ENCODE data around the gene THSD7B.

THSD7B gene

DNA sequence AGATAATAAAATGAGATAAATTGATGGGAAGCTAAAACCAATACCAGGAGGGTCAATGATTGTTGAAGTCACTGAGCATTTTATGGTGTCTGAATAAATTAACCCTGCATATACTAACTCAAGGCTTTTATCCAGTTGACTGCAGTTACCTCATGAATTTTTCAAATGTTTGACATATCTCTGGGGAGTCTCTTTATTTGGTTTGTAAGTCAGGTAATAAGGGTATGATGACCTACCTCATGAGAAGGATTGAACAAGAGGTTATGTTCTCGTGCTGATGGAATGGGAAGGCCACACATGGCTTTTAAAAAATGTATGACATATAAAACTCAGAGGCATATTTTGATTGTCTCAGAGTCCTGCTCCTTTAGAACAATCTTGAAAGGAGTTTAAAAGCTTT lies 237.6 kb downstream of the THSD7B start:
- TF ChIP-seq CEBPB (IDR thresholded peaks at IDR 0.05): no peak
- no peak for TF ChIP-seq FOXM1 (IDR thresholded peaks at IDR 0.05; ENCODE audit: borderline replicate concordance, low read depth)
- no peak for TF ChIP-seq YY1 (IDR thresholded peaks at IDR 0.05; ENCODE audit: low read depth)
- TF ChIP-seq RAD21 (IDR thresholded peaks at IDR 0.05; ENCODE audit: low read depth): no peak
- TF ChIP-seq TEAD4 (IDR thresholded peaks at IDR 0.05): no peak
- TF ChIP-seq TCF12 (IDR thresholded peaks at IDR 0.05; ENCODE audit: low read depth): no peak
- no peak for TF ChIP-seq ZBTB7A (IDR thresholded peaks at IDR 0.05; ENCODE audit: low read depth)
- TF ChIP-seq, protein P1, sequence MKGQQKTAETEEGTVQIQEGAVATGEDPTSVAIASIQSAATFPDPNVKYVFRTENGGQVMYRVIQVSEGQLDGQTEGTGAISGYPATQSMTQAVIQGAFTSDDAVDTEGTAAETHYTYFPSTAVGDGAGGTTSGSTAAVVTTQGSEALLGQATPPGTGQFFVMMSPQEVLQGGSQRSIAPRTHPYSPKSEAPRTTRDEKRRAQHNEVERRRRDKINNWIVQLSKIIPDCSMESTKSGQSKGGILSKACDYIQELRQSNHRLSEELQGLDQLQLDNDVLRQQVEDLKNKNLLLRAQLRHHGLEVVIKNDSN (IDR thresholded peaks at IDR 0.05): no peak
- TF ChIP-seq CREB1 (IDR thresholded peaks at IDR 0.05; ENCODE audit: low read depth): no peak
- TF ChIP-seq NFIC (IDR thresholded peaks at IDR 0.05): no peak
- TF ChIP-seq, protein P2, sequence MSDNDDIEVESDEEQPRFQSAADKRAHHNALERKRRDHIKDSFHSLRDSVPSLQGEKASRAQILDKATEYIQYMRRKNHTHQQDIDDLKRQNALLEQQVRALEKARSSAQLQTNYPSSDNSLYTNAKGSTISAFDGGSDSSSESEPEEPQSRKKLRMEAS (IDR thresholded peaks at IDR 0.05): no peak
- no peak for TF ChIP-seq TAF1 (IDR thresholded peaks at IDR 0.05; ENCODE audit: low read depth)
- TF ChIP-seq, protein P3, sequence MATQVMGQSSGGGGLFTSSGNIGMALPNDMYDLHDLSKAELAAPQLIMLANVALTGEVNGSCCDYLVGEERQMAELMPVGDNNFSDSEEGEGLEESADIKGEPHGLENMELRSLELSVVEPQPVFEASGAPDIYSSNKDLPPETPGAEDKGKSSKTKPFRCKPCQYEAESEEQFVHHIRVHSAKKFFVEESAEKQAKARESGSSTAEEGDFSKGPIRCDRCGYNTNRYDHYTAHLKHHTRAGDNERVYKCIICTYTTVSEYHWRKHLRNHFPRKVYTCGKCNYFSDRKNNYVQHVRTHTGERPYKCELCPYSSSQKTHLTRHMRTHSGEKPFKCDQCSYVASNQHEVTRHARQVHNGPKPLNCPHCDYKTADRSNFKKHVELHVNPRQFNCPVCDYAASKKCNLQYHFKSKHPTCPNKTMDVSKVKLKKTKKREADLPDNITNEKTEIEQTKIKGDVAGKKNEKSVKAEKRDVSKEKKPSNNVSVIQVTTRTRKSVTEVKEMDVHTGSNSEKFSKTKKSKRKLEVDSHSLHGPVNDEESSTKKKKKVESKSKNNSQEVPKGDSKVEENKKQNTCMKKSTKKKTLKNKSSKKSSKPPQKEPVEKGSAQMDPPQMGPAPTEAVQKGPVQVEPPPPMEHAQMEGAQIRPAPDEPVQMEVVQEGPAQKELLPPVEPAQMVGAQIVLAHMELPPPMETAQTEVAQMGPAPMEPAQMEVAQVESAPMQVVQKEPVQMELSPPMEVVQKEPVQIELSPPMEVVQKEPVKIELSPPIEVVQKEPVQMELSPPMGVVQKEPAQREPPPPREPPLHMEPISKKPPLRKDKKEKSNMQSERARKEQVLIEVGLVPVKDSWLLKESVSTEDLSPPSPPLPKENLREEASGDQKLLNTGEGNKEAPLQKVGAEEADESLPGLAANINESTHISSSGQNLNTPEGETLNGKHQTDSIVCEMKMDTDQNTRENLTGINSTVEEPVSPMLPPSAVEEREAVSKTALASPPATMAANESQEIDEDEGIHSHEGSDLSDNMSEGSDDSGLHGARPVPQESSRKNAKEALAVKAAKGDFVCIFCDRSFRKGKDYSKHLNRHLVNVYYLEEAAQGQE (IDR thresholded peaks at IDR 0.05; ENCODE audit: low read depth): no peak
- TF ChIP-seq EP300 (IDR thresholded peaks at IDR 0.05; ENCODE audit: borderline replicate concordance): no peak
- no peak for TF ChIP-seq EGR1 (IDR thresholded peaks at IDR 0.05)

DNA sequence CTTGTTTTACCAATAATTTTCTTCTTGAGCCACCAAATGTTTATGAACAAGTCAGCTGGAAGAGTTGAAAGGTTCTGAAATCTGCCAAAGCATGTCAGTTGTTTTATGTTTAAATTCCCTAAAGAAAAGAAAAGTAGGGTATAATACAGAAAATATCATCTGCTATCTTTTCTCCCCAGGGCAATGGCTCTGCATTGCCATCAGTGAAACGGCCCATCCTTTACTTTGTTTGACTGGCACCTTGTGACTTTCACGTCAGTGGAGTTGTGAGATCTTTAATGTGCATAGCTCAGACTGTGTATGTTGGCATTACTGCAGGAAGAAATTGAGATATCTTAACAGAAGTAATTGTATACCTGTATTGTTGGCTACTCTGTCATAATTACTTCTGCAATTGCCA lies 239.9 kb downstream of the THSD7B start:
- TF ChIP-seq NFIC (IDR thresholded peaks at IDR 0.05): no peak
- no peak for TF ChIP-seq CREB1 (IDR thresholded peaks at IDR 0.05; ENCODE audit: low read depth)
- no peak for TF ChIP-seq YY1 (IDR thresholded peaks at IDR 0.05; ENCODE audit: low read depth)
- no peak for TF ChIP-seq EGR1 (IDR thresholded peaks at IDR 0.05)
- TF ChIP-seq TEAD4 (IDR thresholded peaks at IDR 0.05): no peak
- TF ChIP-seq EP300 (IDR thresholded peaks at IDR 0.05; ENCODE audit: borderline replicate concordance): no peak
- no peak for TF ChIP-seq CEBPB (IDR thresholded peaks at IDR 0.05)
- TF ChIP-seq, protein P3 (IDR thresholded peaks at IDR 0.05; ENCODE audit: low read depth): no peak
- TF ChIP-seq TCF12 (IDR thresholded peaks at IDR 0.05; ENCODE audit: low read depth): no peak
- TF ChIP-seq TAF1 (IDR thresholded peaks at IDR 0.05; ENCODE audit: low read depth): no peak
- TF ChIP-seq, protein P1 (IDR thresholded peaks at IDR 0.05): no peak
- no peak for TF ChIP-seq RAD21 (IDR thresholded peaks at IDR 0.05; ENCODE audit: low read depth)
- TF ChIP-seq ZBTB7A (IDR thresholded peaks at IDR 0.05; ENCODE audit: low read depth): no peak
- TF ChIP-seq, protein P2 (IDR thresholded peaks at IDR 0.05): no peak
- no peak for TF ChIP-seq FOXM1 (IDR thresholded peaks at IDR 0.05; ENCODE audit: borderline replicate concordance, low read depth)

DNA sequence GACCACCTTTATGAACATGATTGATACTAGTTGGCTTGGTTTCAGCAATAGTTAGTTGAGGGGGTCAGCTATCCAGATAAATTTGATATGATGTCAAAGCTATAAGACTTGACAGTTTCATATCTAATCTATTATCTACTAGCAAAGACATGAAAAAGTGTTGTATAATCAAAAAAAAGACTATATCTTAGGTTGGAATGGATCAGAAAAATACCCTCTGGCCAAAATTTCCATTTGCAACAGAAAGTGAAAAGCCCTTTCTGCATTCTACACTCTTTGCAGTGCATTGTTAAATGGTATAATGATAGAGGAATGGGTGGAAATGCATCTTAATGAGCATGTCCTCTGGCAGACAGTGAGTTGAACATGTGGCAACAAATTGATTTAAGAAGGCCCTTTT lies 242.6 kb downstream of the THSD7B start:
- TF ChIP-seq, protein P2 (IDR thresholded peaks at IDR 0.05): no peak
- TF ChIP-seq, protein P1 (IDR thresholded peaks at IDR 0.05): no peak
- TF ChIP-seq YY1 (IDR thresholded peaks at IDR 0.05; ENCODE audit: low read depth): no peak
- TF ChIP-seq EP300 (IDR thresholded peaks at IDR 0.05; ENCODE audit: borderline replicate concordance): no peak
- TF ChIP-seq, protein P3 (IDR thresholded peaks at IDR 0.05; ENCODE audit: low read depth): no peak
- TF ChIP-seq FOXM1 (IDR thresholded peaks at IDR 0.05; ENCODE audit: borderline replicate concordance, low read depth): no peak
- no peak for TF ChIP-seq TEAD4 (IDR thresholded peaks at IDR 0.05)
- no peak for TF ChIP-seq EGR1 (IDR thresholded peaks at IDR 0.05)
- TF ChIP-seq ZBTB7A (IDR thresholded peaks at IDR 0.05; ENCODE audit: low read depth): no peak
- TF ChIP-seq NFIC (IDR thresholded peaks at IDR 0.05): no peak
- no peak for TF ChIP-seq TAF1 (IDR thresholded peaks at IDR 0.05; ENCODE audit: low read depth)
- no peak for TF ChIP-seq CREB1 (IDR thresholded peaks at IDR 0.05; ENCODE audit: low read depth)
- no peak for TF ChIP-seq RAD21 (IDR thresholded peaks at IDR 0.05; ENCODE audit: low read depth)
- TF ChIP-seq TCF12 (IDR thresholded peaks at IDR 0.05; ENCODE audit: low read depth): no peak
- TF ChIP-seq CEBPB (IDR thresholded peaks at IDR 0.05): no peak
